NCI-H146 treated with DMSO at 0.1 percent for 48 hours (cell line): ENCODE measurements around the gene TTC33.

Experiments
- DNase-seq: peaks from one replicate; lab custom pipeline; 2025; ENCODE audit not compliant: unreplicated experiment; lab: John Stamatoyannopoulos, UW

The TTC33 gene

DNA sequence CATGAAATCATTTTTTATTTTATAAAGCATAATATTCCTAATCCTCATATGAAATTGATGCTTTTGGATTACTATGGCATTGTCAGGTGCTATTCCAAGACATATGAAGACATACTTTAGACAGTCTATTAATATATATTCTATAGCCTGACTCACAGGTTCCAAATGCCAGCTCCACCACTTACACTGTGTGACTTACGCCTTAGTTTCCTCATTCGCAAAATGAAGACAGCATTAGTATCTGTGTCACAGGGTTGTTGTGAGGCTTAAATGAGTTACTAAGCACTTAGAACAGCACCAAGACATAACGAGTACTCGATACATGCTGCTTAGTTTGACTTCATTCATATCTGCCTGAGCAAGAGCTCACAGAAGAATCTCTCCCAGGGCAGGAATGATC is 208.2 kb downstream of the TTC33 start:
- DNase-seq = no peak

DNA sequence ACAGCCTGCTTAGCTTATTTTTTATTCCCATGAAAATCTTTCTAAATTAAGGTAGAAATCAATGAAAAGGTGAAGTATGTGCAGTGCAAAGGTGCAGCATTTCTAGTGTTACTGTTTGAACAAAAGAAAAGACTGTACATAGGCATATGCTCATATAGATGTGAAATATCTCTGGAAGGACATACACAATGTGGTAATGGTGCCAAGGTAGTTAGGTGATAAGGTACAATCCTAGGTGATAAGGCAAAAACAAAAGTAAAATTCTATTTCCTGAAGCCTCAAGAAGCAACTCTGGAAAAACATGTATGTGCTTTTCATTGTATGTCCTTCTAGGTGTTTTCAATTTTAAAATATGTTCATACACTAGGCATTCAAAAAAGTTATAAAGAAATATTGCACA is 215.5 kb downstream of the TTC33 start:
- DNase-seq = no peak

DNA sequence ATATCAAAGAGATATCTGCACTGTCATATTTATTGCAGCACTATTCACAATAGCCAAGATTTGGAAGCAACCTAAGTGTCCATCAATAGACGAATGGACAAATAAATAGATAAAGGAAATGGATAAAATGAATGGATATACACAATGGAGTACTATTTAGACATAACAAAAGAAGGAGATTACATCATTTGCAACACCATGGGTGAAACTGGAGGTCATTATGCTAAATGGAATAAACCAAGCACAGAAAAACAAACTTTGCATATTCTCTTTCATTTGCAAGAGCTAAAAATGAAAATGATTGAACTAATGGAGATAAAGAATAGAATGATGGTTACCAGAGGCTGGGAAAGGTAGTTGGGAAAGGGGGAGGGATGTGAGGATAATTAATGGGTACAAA is 231.1 kb downstream of the TTC33 start:
- no peak for DNase-seq

DNA sequence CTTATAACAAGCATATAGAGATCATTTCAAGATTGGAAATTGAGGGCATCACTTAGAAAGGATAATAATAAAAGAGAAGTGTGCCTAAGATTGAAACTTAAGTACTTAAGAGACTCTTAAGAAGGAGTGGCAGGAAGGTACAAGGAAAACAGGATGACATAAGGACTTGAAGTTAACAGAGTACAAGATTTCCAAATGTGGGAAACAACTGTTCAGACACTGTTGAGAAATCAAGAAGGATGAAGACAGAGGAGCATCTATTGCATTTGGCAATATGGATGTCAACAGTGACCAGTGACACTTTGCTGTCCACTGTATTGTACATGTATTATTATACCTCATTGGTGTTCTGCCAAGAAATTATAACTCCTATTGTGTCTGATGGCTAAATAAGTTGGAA is 233.8 kb downstream of the TTC33 start:
- no peak for DNase-seq

DNA sequence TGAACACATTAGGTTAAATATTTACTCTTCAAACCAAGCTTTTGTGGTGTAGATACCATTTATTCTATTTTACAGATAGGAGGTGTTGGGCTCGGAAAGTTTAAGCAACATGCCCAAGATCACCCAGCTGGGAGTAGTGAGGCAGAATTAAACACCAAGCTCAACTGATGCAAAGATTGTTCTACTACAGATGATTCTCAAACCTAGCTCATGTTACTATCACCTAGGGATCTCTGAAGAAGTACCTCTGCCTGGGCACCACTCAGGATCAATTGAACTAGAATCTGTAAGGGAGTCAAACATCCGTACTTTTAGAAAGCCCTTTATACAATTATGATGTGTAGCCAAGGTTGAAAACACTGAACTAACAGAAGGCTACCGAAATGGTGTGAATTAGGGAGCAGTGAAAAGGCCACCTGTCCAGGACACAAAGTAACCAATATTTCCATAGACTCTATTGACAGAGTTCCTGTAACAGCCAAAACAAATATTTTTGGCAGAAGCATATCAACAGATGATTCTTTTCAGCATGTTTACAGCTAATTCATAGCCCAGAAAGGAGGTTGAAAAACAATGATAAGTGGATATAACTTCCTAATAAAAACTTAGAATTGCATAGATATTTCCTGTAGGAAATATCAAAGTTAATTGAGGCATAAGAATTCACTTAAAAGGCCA is 234.5 kb downstream of the TTC33 start:
- DNase-seq = no peak

DNA sequence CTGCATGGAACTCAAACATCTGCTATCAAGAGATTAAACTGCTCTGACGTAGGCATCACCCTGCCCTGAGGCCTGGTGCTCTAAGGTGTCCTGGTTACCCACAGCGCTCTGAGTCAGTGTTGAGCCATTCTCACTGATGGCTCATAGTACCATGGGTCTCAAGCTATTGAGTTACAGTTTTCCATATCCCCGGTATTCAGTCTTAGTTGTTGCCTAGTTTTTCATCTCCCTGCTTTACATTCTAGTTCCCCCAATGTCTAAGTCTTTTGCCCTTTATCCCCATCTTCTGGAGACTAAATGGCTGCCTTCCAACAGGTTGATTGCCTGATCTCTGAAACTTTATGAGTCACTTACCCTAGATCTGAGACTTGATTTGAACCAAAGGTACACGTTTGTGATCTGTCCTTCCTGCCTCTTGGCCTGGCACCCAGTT is 237.3 kb downstream of the TTC33 start:
- no peak for DNase-seq

DNA sequence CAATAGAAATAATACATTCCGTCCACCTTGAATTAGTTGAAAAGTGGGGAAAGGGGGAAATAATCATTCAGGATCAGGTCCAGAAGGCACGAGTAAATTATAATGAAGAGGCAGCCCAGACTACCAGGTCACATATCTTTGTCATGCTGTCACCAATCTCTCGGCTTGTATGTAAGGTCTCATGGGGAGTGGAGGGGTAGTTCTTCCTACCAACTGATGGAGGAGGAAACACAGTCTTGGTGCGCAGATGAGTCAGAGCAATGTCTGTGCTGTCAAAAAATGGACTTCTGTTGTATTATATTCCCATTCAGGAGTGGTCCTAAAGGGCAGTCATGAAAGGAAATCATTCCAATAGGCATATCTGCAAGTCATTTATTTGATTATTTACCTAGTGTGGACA is 240.3 kb downstream of the TTC33 start:
- DNase-seq = no peak

DNA sequence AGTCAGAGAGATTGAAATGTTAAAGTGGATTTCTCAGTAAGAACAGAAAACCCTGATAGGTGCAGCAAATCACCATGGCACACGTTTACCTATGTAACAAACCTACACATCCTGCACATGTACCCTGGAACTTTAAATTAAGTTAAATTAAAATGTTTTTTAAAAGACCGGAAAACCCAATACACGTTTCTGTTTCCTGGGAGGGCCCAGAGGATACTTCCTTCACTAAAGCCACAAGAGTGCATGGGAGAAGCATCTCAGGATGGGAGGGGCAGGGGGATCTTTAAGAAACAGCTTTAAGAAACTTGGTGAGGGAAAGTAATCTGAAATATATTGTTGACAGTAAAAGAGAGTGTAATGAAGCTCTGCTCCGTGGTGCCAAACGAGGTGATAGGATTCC is 240.8 kb downstream of the TTC33 start:
- DNase-seq = no peak

DNA sequence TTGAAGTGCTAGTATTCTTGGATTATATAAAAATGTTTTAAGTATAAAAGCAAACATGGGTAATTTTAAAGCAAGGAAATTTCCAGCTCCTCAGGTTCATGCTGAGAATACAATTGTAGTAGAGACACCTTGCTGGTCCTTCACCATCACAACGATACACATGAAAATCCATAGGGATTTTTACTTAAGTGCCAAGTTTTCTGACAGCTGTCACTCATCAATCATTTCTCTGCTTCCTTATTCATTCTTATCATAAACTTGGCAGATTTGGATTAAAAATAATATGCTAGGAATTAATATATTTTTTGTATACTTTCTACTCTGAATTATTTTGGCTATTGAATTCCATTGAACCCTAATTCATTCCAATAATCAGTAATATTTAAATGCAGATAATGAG is 244.0 kb downstream of the TTC33 start:
- DNase-seq = no peak

DNA sequence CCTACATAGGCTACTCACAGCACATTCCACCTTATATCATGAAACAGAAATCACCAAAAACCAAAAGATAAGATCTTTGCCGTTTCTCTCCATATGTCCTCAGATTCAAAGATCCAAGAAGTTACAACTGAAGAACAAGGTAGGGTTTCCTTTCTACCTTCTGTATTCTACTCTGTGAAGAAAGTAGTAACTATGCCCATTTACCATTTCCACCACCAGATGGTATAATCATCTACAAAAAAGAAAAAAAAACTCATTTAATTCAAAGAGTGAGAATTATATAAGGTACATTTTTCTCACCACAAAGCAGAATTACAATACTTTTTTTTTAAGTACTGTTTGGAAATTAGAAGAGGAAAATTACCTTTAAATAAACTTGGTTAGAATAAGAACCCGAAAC is 248.7 kb downstream of the TTC33 start:
- no peak for DNase-seq

DNA sequence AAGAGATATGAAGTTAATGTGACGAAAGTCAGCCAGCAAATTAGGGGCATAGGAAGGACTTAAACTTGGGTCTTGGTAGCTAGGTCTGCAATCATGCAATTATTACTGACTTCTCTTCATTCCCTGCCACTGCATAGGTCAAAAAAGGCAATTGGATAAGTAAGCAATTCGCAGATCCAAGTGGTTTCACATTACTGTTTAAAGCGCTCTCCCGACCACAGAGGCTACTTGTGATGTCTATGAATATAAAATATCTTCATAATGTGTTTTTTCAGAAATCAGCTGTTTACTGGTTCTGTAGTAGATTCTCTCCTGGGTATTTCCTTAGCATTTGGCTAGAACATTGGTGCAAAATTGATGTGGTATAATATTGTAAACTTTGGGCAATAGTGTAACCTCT is 250.7 kb downstream of the TTC33 start:
- no peak for DNase-seq

DNA sequence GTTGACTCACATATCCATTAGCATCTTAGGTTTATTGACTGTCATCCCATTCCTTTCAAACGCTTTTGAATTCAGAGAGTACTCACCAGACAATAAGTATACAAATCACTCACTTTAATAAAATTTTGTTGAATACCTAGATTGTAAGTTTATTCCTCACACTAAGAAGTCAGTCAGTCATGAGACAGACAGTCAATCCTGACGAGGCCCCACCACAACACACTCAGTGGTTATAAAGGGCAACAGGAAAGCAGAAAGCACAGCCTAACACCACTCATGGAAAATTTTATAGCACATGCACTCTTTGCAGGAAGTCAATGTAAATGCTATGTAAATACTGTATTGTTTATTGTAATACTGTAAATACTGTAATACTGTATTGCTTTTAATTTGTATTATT is 252.3 kb downstream of the TTC33 start:
- DNase-seq = no peak

DNA sequence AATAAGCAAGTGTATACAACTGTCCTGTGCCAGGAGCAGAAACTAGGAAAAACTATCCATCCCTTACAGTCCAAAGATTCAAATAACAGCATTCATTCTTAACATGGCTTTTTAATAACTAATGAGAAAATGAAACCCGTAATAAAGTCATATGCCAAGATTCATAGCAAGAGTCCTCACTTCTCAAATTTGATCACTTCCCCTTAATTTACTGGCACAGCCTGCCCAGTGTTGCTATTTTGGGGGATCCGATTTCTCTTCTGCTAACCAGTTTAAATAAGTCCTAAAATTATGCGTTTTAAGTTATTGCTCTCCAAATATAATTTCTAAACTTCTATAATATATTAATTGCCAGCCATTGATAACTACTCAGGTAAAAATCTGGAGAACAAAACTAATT is 253.0 kb downstream of the TTC33 start:
- no peak for DNase-seq

DNA sequence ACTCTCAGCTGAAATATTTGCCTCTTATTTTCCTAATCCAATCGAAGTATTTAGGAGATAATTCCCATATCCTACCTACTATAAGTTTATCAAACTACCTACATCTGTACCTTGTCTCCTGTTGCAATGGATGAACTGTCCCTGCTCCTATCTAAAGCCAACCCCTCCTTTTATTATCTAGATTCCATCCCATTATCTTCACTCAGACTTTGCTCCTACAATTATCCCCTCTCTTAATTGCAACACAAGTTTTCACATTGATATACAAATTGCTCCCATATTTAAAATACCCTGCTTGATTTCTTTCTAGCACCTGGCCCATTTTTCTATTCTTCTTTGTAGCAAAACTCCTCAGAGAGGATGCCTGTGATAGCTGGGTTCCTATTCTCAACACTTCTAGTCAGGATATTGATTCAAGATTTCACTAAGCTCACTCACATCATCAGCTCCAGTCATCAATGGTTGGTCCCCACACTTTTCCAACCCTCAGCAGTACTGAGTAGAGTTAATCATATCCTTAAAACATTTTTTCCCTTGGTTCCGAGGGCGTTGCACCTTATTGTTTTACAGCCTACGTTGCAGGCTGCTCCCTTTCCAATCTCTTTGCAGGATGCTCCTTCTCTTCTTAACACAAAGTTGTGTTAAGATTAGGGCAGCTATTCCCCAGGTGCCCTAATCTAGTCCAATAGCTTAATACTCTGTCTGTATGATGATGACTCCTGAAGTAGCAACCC is 253.9 kb downstream of the TTC33 start:
- DNase-seq = no peak

DNA sequence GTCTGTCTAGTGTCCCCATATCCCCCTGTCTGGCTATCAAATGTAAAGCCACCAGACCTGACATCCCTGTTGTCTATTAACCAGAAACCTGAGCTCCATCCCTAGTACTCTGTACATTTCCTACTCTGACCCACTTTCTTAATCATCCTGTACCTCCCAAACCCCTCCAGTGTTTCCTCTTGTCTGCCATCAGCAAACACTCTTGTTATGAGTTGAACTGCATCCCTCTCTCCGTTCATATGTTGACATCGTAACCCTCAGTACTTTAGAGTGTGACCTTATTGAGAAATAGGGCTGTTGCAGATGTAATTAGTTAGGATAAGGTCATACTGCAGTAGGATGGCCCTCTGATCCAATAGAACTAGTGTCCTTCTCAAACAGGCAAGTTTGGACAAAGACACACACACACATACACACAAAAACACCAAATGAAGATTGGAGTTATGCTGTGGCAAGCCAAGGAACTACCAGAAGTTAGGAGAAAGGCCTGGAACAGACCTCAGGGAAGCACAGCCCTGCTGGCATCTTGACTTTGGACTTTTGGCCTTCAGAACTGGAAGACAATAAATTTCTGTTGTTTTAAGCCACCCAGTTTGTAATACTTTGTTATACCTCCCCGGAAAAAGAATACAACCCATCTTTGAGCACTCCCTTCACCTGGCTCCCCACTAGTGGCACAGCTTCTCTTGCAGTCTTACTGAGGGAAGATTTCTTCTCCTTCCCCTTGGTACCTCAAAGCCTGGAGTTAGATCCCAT is 256.1 kb downstream of the TTC33 start:
- DNase-seq = no peak

DNA sequence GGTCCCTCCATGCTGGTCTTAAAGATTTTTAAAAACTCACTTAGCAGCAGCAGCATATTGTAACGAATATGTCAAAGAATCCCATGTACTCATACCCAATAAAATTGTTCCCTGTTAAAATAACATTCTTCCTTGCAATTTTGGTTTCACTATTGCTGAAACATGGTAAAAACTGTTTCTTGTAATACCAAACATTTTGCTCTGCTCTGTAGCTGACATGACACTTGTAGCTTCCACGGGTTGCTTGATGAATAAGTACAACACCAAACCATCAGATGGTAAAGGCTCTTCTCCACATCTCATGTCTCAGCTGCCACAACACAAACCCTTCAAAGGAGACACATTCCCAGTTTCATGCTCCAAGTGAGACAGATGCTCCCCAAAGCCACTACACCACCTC is 256.8 kb downstream of the TTC33 start:
- no peak for DNase-seq

DNA sequence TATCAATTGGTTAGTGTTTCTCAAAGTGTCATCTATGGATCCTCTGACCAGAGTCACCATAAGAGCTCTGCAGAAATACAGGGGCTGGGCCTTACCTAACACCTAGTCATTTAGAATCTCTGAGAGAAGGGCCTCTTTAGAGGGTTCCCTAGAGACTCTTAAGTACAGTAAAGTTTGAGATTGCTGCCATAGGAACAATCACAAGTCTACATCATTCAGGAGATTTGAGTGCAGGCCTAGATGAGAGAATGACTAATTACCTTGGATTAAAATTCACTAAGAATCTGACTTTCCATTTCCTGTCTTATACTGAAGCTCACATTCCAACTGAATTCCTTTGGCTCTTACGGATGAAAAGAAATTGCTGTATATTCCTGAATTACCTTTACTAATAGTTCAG is 258.2 kb downstream of the TTC33 start:
- no peak for DNase-seq

DNA sequence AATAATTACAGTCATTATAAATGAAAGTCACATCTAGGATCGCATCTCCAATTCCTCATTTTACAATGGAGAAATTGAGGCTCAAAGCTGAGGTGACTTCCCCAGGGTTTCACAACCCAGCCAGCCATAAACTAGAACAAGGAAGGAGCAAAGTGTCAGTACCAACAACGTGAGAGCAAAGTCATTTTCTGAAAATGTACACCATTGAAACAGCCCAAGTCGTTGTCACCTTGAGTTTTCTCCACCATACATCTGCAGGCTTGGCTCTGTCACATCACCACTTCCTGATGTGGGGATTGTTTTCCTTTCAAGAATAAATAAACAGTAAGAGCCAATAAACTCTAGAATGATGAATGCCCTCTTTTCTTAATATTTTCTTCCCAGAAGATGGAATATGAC is 260.5 kb downstream of the TTC33 start:
- no peak for DNase-seq

DNA sequence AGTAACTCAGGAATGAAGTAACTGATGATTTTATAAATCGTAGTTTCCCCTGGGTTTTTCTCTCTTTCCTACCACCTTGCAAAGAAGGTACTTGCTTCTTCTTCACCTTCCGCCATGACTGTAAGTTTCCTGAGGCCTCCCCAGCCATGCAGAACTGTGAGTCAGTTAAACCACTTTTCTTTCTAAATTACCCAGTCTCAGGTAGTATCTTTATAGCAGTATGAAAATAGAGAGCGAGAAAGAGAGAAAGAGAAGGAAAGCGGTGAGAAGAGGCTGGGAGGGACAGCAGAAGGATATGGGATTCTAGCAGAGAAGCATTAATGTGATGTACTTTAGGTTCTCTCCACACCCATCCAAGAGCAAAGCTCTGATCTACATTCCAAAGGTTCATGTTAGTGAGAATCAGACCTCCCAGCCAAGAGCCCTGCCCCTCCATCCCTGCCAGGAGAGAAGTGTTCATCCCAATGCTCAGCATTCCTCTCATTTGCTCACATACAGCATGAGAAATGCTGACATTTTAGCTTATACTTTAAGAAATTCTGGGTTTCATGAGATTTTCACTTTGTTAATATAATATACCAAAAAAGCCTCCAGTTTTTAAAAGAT is 261.0 kb downstream of the TTC33 start:
- DNase-seq = no peak

DNA sequence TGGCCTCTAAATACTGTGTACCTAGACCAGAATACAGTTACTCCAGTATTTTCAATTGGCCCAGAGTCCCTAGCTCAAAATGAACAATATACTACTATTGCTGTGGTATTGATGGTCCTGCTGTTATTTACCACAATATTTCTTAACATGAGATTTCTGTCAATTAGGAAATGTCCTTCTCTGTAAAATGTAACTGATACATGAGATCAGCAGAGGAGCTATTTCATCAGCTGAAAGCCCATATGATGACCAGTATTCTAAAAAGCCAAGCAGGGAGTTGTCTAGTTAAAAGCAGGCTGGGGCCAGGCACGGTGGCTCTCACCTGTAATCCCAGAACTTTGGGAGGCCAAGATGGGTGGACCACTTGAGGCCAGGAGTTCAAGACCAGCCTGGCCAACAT is 263.7 kb downstream of the TTC33 start:
- DNase-seq = no peak

DNA sequence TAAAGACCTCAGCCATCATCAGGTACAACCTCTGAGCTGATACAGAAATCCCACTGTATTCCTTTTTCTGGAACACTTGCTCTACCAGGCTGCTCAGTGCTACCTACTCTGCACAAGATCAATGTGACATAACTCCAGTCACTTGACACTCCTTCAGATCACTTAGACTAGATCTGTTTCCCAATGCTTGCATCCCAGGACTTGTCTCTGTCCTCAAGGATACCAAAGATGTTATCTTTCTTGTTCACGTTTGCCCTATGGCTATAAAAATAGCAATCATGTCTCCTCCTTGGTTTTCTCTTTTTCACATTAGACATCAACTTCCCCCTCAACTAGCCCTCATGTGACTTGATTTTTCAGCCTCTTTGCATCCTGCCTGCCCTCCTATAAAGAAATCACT is 264.1 kb downstream of the TTC33 start:
- no peak for DNase-seq
